Mammary microvascular endothelial cell (primary cell): ENCODE data around the gene ZNF862. TPM values are rescaled to one million over a fixed set of nuclear protein-coding genes. Genes with fewer than 3 reads are reported as not detected.

ENCODE experiments used
- total RNA-seq: library from RNA; depleted of rRNA; stranded (reverse); fragments of >200 nt; gene quantifications from 2 replicates; pipeline ENCODE4 v1.2.3, GENCODE V29; 2015

The ZNF862 gene
- total RNA-seq, result 3.4 and 5.1 TPM in 2 replicates

DNA sequence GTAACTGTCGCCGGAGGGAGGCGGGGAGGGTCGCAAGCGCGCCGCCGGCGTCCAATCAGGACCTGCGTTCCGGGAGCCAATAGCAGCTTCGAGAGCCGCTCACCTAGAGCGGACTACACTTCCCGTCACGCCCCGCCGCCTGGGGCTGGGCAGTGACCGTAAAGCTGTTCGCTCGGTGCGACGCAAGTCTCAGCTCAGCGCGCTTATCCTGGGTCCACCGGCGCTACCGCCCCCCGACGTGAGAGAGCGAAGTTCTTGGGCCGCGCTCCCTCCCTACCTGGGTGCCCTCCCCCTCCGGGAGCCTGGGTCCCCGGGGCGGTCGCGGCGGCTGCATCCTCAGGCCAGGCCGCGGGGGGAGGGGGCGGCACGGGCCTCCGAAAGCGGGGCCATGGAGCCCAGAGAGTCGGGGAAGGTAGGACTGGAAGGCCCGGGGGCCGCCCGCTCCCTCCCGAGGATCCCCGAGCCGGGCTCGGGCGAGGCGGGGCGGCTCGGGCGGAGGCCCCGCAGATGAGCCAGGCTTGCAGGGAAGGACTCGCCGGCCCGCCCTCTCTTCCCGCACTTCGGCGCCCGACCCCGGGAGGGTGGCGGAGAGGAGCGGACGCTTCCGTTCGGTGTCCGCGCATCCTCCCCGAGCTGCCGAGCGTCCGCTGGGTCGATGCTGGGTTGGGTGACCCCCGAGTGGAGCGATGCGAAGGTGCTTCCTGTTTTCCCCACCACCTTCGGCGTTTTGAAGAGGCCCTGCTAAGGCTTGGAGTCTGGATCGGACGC, at the start of gene ZNF862:
TSS of gene ZNF862 (plus strand) at position 152 of the 768 bp plus-strand sequence. CDS start at position 389, 237 bp downstream.

DNA sequence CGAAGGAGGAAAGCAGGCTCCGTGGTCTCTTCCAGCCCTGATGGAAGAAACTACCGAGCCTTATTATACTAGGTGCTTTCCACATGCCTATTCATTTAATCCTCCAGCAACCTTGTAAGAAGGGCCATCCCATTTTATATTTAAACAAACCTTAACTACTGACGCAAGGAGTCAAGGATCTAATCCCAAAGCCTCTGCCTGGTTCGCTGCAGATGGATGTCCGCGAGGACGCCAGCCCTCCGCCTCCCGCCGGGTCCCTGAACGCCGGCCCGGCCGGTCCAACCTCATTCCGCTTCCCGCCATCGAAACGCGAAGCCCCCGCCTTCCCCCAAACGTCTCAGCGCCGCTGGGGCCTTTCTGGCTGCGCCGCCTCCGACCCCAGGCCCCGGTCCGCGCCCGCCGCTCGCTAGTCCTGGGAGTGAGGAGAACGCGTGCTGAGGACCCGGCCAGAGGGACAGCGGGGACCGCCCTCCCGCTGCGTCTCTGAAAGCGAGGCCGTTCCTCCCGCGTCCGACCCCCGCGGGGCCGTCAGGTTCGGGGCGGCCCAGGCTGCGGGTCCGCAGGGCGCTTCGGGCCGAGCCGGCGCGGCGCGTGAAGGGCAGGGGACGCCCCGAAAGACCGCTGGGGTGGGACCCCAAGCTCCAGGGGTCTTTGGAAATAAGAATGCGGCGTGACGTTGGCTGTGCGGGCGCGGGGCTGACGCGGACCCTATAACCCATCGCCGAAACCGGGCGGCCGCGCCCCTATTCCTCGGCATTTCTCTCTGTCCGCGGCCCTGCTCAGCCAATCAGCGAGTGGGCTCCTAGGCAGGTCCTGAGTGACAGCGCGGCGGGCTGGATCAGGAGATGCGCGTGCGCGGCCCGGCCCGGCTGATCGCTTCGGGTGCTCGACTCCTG, 35.1 kb downstream of the ZNF862 start, which contains the start of gene ATP6V0E2:
TSS of gene ATP6V0E2 (plus strand) at position 896 of the 896 bp plus-strand sequence. CDS start 97 bp downstream, outside the sequence.

Other genes with a start within 250 kb of the ZNF862 start
- 0.73 and 1.2 TPM in 2 replicates for gene ZNF467, start 64.8 kb upstream of the ZNF862 start, total RNA-seq
- gene ATP6V0E2, start 35.6 kb downstream of the ZNF862 start, total RNA-seq, result 47.4 and 56.2 TPM in 2 replicates